ENCODE measurements around the gene CCND2.

CCND2 gene

DNA sequence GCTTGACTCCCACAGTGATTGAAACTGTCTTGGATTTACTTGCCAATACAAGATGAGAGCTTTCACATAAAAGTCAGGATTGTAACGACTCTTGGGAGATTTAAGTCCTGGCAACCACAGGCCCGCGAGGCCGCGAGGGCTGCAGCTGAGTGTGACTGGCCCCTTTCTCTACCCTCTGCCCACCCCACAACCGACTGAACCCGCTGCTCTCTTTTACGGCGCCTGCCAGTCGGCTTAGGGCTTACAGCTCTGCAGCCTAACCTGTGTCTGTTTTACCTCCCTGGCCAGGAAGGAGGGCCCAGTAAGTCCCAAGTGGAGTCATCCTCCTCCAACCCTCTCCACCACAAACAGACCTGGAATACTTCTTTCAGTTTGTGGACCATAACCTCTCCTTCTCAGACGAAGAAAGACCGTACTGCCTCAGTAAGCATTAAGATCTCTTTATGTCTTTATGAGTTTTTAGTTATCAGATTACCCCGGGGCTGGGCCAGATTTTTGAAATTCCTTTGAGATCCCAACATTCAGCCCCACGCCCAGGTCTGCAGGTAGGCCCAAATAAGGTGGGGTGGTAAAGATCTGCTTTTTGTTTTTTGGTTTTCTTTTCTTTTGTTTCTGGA is 34.9 kb downstream of the CCND2 start:
- TF ChIP-seq, protein P1, sequence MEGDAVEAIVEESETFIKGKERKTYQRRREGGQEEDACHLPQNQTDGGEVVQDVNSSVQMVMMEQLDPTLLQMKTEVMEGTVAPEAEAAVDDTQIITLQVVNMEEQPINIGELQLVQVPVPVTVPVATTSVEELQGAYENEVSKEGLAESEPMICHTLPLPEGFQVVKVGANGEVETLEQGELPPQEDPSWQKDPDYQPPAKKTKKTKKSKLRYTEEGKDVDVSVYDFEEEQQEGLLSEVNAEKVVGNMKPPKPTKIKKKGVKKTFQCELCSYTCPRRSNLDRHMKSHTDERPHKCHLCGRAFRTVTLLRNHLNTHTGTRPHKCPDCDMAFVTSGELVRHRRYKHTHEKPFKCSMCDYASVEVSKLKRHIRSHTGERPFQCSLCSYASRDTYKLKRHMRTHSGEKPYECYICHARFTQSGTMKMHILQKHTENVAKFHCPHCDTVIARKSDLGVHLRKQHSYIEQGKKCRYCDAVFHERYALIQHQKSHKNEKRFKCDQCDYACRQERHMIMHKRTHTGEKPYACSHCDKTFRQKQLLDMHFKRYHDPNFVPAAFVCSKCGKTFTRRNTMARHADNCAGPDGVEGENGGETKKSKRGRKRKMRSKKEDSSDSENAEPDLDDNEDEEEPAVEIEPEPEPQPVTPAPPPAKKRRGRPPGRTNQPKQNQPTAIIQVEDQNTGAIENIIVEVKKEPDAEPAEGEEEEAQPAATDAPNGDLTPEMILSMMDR (IDR thresholded peaks at IDR 0.05; ENCODE audit: low read depth, low read length): no peak
- no peak overlapping the region for H3K4me3 ChIP-seq (ENCODE audit: low read depth, low read length)

DNA sequence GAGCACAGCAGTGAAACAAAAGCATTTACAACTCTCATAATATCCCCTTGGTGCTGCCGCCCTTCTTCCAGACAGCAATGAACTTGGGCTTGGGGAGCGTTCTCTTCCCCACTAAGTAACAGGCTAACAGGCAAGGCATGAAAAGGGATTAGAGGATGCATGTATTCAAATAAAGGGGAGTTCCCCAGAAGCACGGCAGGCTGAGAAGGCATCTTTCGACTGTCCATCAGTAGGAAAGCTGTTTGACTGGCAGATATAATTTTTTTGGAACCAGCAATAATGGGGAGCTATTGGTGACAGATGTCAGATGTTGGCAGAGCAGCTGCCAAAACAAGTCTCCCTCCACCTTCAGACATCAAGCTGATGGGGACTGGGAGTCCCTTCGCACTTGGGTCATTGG is 38.2 kb downstream of the CCND2 start:
- H3K4me3 ChIP-seq (ENCODE audit: low read depth, low read length): no peak overlapping the region
- TF ChIP-seq, protein P1 (IDR thresholded peaks at IDR 0.05; ENCODE audit: low read depth, low read length): no peak

DNA sequence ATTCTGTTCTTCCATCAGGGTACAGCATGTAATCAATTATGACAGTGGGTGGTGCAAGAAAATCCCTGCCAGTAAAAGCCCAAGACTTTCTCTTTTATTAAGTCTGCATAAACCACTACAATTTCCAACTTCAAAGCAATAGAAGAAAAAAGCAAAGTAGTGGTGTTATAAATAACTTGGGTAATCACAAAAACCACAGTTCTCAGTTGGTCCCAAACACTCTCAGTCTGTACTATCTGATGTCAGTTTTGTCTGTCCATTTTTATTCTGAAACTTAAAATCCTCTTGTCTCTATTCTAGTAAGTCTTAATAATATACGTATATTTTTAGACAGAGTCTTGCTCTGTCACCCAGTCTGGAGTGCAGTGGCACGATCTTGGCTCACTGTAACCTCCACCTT is 38.7 kb downstream of the CCND2 start:
- H3K4me3 ChIP-seq (ENCODE audit: low read depth, low read length): no peak overlapping the region
- TF ChIP-seq, protein P1 (IDR thresholded peaks at IDR 0.05; ENCODE audit: low read depth, low read length): no peak

DNA sequence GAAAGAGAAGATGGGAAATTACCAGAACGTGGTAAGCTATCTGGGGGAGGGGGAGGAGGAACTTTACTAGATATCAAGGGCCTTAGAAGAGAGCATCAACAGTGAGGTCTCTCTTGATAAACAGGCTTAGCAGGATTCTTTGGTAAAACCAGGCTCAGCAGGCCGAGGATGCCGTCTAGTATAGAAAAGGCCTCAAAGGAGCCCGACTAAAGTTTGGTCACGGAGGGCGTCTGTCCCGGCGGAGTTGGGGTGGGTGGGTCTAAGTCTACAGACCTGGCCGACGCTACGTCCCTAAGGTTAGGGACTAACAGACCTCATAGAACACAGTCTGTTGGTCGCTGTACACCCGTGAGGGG is 46.9 kb downstream of the CCND2 start:
- H3K4me3 ChIP-seq (ENCODE audit: low read depth, low read length): peak overlapping the region; percentile 97
- TF ChIP-seq, protein P1 (IDR thresholded peaks at IDR 0.05; ENCODE audit: low read depth, low read length): no peak

DNA sequence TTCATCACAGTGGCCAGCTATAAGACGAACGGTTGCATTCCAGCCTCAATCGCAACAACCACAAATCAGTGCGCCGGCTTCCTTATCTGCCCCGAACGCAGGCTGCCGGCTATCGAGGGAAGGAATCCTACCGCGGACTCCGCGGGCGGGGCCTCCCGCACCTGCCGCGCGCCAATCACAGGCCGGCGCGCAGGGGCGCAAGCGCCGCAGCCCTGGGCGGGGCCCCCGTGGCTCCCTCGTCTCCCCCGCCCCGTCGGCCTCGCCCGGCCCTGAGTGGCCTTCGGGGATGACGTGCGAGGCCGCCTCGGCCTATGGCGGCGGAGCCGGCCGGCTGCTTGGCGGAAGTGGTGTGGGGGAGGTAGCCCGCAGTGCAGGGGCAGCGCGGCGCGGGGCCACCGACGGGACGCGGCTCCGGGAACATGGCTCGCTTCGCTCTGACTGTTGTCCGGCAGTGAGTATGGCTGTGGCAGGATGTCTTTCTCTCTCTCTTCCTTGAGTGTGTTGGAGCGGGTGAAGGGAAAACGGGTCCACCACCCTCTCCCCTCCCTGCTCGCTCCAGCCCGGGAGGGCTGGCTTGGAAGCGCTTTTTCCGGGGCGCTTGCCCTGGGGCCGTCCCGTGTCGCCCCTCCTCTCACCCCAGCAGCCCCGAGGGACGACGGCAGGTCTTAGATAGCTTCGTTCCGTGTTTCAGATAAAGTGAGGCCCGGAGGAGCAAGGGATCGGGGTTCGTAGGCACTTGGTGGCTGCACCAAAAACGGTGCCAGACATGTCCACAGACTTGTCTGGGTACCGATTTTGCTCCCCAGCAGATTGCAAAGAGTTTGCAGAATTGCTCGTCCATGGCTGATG is 47.5 kb downstream of the CCND2 start, which contains the start of gene TIGAR:
Gene TIGAR (plus strand): TSS at position 361 of the 849 bp plus-strand sequence. CDS start 59 bp downstream, at position 420.
- TF ChIP-seq, protein P1 (IDR thresholded peaks at IDR 0.05; ENCODE audit: low read depth, low read length): no peak
- H3K4me3 ChIP-seq (ENCODE audit: low read depth, low read length): peak within 1 kb of the TSS; percentile 97

DNA sequence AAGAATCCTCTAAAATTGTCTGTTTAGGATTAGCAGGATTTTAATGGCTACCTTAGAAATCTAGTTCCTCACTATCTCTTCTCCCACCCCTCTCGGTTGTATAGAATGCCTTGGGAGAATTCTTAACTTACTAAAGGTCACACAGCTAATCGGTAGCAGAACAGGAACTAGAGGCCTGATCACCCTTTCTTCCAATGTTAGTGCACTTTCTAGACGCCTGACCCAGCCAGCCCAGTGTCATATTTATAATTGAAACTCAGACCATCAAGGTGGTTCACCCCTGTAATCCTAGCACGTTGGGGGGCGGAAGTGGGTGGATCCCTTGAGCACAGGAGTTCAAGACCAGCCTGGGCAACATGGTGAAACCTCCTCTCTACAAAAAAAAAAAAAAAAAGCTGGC is 49.2 kb downstream of the CCND2 start:
- H3K4me3 ChIP-seq (ENCODE audit: low read depth, low read length): peak overlapping the region; percentile 97; the same call in 1 of the 2 replicates
- TF ChIP-seq, protein P1 (IDR thresholded peaks at IDR 0.05; ENCODE audit: low read depth, low read length): no peak

Measured in WI38 (cell line).